GM12891 (cell line): ENCODE measurements around the gene TMEM80.
"Not testable (repeated sequence)": the region's sequence is repeated elsewhere in the genome, so short reads cannot be mapped to it uniquely, and the experiment has no call there.

Source experiments
- POLR2A ChIP-seq: IDR thresholded peaks from 2 replicates; pipeline ENCODE4 v1.6.1; 2011; ENCODE audit warnings: low read depth, low read length, control low read depth
- POLR2AphosphoS5 ChIP-seq: IDR thresholded peaks from 2 replicates; pipeline ENCODE4 v1.6.1; 2011; ENCODE audit warnings: low read depth, low read length, control low read depth
- SPI1 ChIP-seq: IDR thresholded peaks from 2 replicates; pipeline ENCODE4 v1.6.1; 2011; ENCODE audit warnings: low read depth, low read length, control low read depth
- TAF1 ChIP-seq: IDR thresholded peaks from 2 replicates; pipeline ENCODE4 v1.6.1; 2011; ENCODE audit warnings: low read depth, low read length, control low read depth

DNA sequence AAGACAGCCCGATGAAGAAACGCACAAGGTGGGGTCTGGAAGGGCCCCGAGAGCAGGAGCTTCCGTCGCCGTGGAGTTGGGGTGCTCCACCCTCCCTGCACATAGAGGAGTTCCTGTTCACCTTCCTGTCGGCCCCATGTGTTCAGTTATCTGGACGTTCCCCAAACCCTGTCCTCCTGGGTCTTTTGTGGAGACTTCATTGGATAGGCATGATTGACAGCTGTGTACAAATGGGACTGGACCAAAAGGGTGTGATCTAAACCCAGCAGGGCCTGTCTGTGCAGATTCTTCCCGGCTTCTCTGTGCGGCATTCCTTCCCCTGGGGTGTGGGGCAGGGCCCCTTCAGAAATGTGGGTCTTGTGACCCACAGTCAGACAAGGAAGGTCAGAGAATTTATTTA lies 42.3 kb downstream of the TMEM80 start:
- not testable (repeated sequence) for TF ChIP-seq TAF1, POLR2A, POLR2AphosphoS5, SPI1
